SK-N-SH treated with all-trans-retinoic acid at 6 μM for 48 hours (cell line): ENCODE data around the gene SIGLEC10.

Experiments
- GLIS3 ChIP-seq: fragments of 250-450 bp; sonication (Bioruptor Pico); IDR thresholded peaks from 2 replicates; pipeline ENCODE4 v1.5.0; 2020; ENCODE audit warnings: mild to moderate bottlenecking, moderate library complexity
- OSR1 ChIP-seq: fragments of 250-450 bp; sonication (Bioruptor Pico); IDR thresholded peaks from 2 replicates; pipeline ENCODE4 v1.8.0; 2022; ENCODE audit warnings: moderate library complexity, mild to moderate bottlenecking, inconsistent platforms

GRCh38 chr19:51431124-51431523, 13.7 kb upstream of the SIGLEC10 start:
- no peak for TF ChIP-seq GLIS3 (CRISPR knock-in tag)
- no peak for TF ChIP-seq OSR1
